Keratinocyte (primary cell): ENCODE data around the gene GDAP2. TPM values are rescaled to one million over a fixed set of nuclear protein-coding genes. Genes with fewer than 3 reads are reported as not detected.
"Not testable (repeated sequence)": the region's sequence is repeated elsewhere in the genome, so short reads cannot be mapped to it uniquely, and the experiment has no call there.

ENCODE experiments used
- DNase-seq: peaks from one replicate; pipeline ENCODE4 v3.0.0-alpha.2; 2011; ENCODE audit warnings: low read depth, missing footprints, low spot score
- FAIRE-seq: peaks from 2 replicates; lab custom pipeline; 2011; peaks lifted over from hg19 to GRCh38; lab: Jason Lieb, UNC
- H2AFZ ChIP-seq: 2 replicates; pipeline ENCODE4 v1.6.0; 2012; ENCODE audit warnings: low read length, control low read depth, inconsistent platforms; ENCODE audit not compliant: control insufficient read depth
- H3K27ac ChIP-seq: 2 replicates; pipeline ENCODE4 v1.5.1; 2011; ENCODE audit warnings: low read length; ENCODE audit not compliant: control insufficient read depth, insufficient read depth
- H3K27me3 ChIP-seq: 3 replicates; pipeline ENCODE4 v1.6.0; 2011; ENCODE audit warnings: low read length; ENCODE audit not compliant: control insufficient read depth, insufficient read depth; ENCODE audit errors: extremely low read depth
- H3K36me3 ChIP-seq, 2 experiments: 2 replicates in 1 of 2; 3 replicates in 1 of 2; pipeline ENCODE4 v1.5.1; 2011; ENCODE audit warnings: low read length in 2 of 2, mild to moderate bottlenecking in 1 of 2; ENCODE audit not compliant: control insufficient read depth in 2 of 2, insufficient read depth in 2 of 2; ENCODE audit errors: extremely low read depth in 1 of 2
- H3K4me1 ChIP-seq: 3 replicates; pipeline ENCODE4 v1.5.1; 2011; ENCODE audit warnings: low read length; ENCODE audit not compliant: control insufficient read depth, insufficient read depth; ENCODE audit errors: extremely low read depth
- H3K4me2 ChIP-seq: 3 replicates; pipeline ENCODE4 v1.6.0; 2011; ENCODE audit warnings: low read depth, low read length; ENCODE audit not compliant: control insufficient read depth, insufficient read depth; ENCODE audit errors: extremely low read depth
- H3K4me3 ChIP-seq, 3 experiments: fragments of 200-600 bp in 1 of 3; sonication (generic) in 1 of 3; 2 replicates in 2 of 3; 3 replicates in 1 of 3; pipeline ENCODE4 v1.5.1; 2011 to 2016; ENCODE audit warnings: low read length in 3 of 3, mild to moderate bottlenecking in 3 of 3, control low read depth in 2 of 3, inconsistent platforms in 1 of 3, low read depth in 1 of 3, mixed read lengths in 1 of 3, mixed run types in 1 of 3, moderate library complexity in 1 of 3; ENCODE audit not compliant: control insufficient read depth in 2 of 3, insufficient read depth in 2 of 3; ENCODE audit errors: extremely low read depth in 1 of 3
- H3K79me2 ChIP-seq: 2 replicates; pipeline ENCODE4 v1.6.0; 2012; ENCODE audit warnings: low read length; ENCODE audit not compliant: control insufficient read depth, insufficient read depth
- H3K9ac ChIP-seq: 3 replicates; pipeline ENCODE4 v1.6.0; 2011; ENCODE audit warnings: low read length; ENCODE audit not compliant: control insufficient read depth, insufficient read depth; ENCODE audit errors: extremely low read depth
- H3K9me1 ChIP-seq: 3 replicates; pipeline ENCODE4 v1.6.0; 2011; ENCODE audit warnings: low read length; ENCODE audit not compliant: control insufficient read depth, insufficient read depth; ENCODE audit errors: extremely low read depth
- H3K9me3 ChIP-seq: 2 replicates; pipeline ENCODE4 v1.5.1; 2012; ENCODE audit warnings: low read depth, low read length; ENCODE audit not compliant: control insufficient read depth
- H4K20me1 ChIP-seq: 3 replicates; pipeline ENCODE4 v1.6.0; 2011; ENCODE audit warnings: low read length; ENCODE audit not compliant: control insufficient read depth, insufficient read depth; ENCODE audit errors: extremely low read depth
- CTCF ChIP-seq, 3 experiments: IDR thresholded peaks in 1 of 3; conservative IDR thresholded peaks in 1 of 3; optimal IDR thresholded peaks in 1 of 3; 2 replicates in 2 of 3; 3 replicates in 1 of 3; pipeline versions ENCODE3 to v1.5.1; 2011; ENCODE audit warnings: low read length in 3 of 3, mild to moderate bottlenecking in 3 of 3, moderate library complexity in 2 of 3, control low read depth in 1 of 3, inconsistent platforms in 1 of 3; ENCODE audit not compliant: insufficient read depth in 2 of 3; ENCODE audit errors: extremely low read depth in 1 of 3
- EZH2 ChIP-seq: IDR thresholded peaks from one replicate; pipeline ENCODE4 v1.6.1; 2012; ENCODE audit warnings: inconsistent platforms, mild to moderate bottlenecking, low read length, moderate library complexity
- dilution Hi-C: fragments of 300-500 bp; cut with MboI; formaldehyde crosslinking; loops from one replicate; pipeline ENCODE4 v1.7.0; 2020; ENCODE audit warnings: low sequenced_read_pairs; ENCODE audit not compliant: extremely low pct_ligation_motif_present
- polyA plus RNA-seq, 5 experiments: library from polyadenylated mRNA; depleted of rRNA in 3 of 5; stranded (reverse) in 3 of 5; stranded (forward) in 1 of 5; unstranded in 1 of 5; fragments of >200 nt; gene quantifications; 1 replicate in 1 of 5; 2 replicates in 3 of 5; 3 replicates in 1 of 5; pipeline versions ENCODE4 v1.2.1 to v1.2.3, GENCODE V29; 2011 to 2012; ENCODE audit warnings: missing spikeins in 2 of 5, low read depth in 1 of 5, low replicate concordance in 1 of 5

GDAP2 gene
- polyA plus RNA-seq, 1 donor (not counting 4 experiments of a cell fraction or from before 2014, with no cell fraction given), result 15.7 TPM

GRCh38 chr1:117846674-117847425, 82.6 kb downstream of the GDAP2 start:
- Histone ChIP-seq H3K79me2 (no peaks in the 10 kb centered on the region), H3K9me1 (no peaks in the 10 kb centered on the region), H3K36me3 (no peaks in the 10 kb centered on the region), H2AFZ (no peak overlapping the region), H3K9ac (no peak overlapping the region), H4K20me1 (no peaks in the 10 kb centered on the region), H3K27ac (no peak overlapping the region), H3K4me2 (no peak overlapping the region), H3K9me3 (no peaks in the 10 kb centered on the region), H3K4me1 (peaks cover 7% of the 10 kb centered on the region), H3K4me3 (no peak overlapping the region), H3K27me3 (no peaks in the 10 kb centered on the region)
- dilution Hi-C loops, result no loop called here
- no peak for TF ChIP-seq CTCF (optimal IDR thresholded peaks at IDR 0.05 in 1 of 3, IDR thresholded peaks at IDR 0.05 in 1 of 3, conservative IDR thresholded peaks at IDR 0.05 in 1 of 3; ENCODE audit: extremely low read depth in 1 of 3, insufficient read depth in 2 of 3, low read length in 3 of 3)
- TF ChIP-seq EZH2, result no peak
- no peak for DNase-seq
- no peak for FAIRE-seq

GRCh38 chr1:117844478-117844877, 84.9 kb downstream of the GDAP2 start:
- H3K27ac ChIP-seq, H4K20me1 ChIP-seq, H3K4me2 ChIP-seq, H3K9me1 ChIP-seq, H3K9me3 ChIP-seq, H2AFZ ChIP-seq, H3K79me2 ChIP-seq, FAIRE-seq, dilution Hi-C loops, H3K27me3 ChIP-seq, H3K36me3 ChIP-seq, DNase-seq, H3K4me3 ChIP-seq, H3K9ac ChIP-seq, H3K4me1 ChIP-seq: not testable (repeated sequence)

GRCh38 chr1:117843791-117844190, 85.6 kb downstream of the GDAP2 start:
- no peak overlapping the region for H3K4me3 ChIP-seq
- dilution Hi-C loops, result no loop called here
- H4K20me1 ChIP-seq, result no peaks in the 10 kb centered on the region
- H3K4me2 ChIP-seq, result no peak overlapping the region
- no peak overlapping the region for H3K9ac ChIP-seq
- no peaks in the 10 kb centered on the region for H3K36me3 ChIP-seq
- no peak overlapping the region for H2AFZ ChIP-seq
- FAIRE-seq, result no peak
- peaks cover 12% of the 10 kb centered on the region for H3K4me1 ChIP-seq
- no peaks in the 10 kb centered on the region for H3K27me3 ChIP-seq
- no peaks in the 10 kb centered on the region for H3K9me1 ChIP-seq
- TF ChIP-seq CTCF (optimal IDR thresholded peaks at IDR 0.05 in 1 of 3, IDR thresholded peaks at IDR 0.05 in 1 of 3, conservative IDR thresholded peaks at IDR 0.05 in 1 of 3; ENCODE audit: extremely low read depth in 1 of 3, insufficient read depth in 2 of 3, low read length in 3 of 3) (no peak), EZH2 (no peak)
- H3K79me2 ChIP-seq, result no peaks in the 10 kb centered on the region
- H3K9me3 ChIP-seq, result no peaks in the 10 kb centered on the region
- no peak for DNase-seq
- H3K27ac ChIP-seq, result no peak overlapping the region
